HG03175 (cell line): ENCODE data around the gene ATG2B.

Experiments used
- ATAC-seq: cut with Tn5 transposase; IDR thresholded peaks from one replicate; pipeline ENCODE4 v1.9.1; 2021; ENCODE audit warnings: mild to moderate bottlenecking, moderate library complexity; ENCODE audit not compliant: unreplicated experiment

Gene ATG2B

DNA sequence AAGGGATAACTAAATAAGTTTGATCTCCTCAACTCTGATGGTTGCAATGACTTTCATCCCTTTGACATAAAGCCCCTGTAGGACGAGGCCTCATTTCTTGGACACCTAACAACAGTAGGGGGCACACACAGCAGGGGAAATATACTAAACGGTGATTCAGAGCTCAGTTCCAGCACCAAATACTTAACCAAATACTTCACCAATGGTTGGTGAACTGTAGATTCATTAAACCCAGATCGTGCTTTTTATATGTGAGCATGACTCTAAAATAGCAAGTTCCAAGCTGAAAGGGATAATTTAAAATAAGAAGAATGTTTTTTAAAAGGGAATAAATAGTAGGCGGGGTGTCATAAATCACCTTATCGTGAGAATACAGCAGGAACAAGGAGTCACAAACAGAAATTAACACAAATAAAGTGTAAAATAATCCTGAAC, 53.2 kb downstream of the ATG2B start:
- no peak for ATAC-seq

DNA sequence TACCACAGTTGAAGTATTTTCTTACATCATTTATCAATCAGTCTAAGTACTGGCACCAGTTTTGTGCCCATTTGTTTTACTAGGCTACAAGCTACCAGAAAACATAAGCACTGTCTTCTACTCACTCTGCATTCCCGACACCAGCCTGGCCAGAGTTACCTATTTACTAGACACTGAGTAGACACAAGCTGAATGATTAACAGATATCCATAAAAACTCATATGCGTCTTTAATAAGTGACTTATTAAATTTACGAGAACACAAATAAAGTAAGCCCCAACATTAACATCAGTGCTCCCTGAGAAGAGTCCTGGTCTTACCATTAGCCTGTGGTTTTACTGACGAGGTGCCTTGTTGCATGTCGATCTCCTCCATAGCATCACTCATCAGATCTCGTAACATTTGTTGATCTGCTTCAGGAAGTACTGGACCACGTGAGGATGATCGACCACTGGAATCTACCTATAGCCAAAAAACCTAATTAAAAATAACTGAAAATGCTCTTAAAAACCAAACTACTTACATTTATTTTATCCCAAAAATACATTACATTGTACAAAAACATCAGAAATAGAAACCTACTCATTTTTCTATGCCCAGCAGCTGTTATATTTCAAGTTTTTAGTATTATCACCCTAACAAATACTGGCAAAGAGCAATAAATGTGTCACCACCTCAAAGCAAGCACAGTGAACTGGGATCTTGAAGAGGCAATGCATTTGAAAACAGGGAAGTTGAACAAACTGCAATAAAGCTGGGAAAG, 53.8 kb downstream of the ATG2B start:
- no peak for ATAC-seq

DNA sequence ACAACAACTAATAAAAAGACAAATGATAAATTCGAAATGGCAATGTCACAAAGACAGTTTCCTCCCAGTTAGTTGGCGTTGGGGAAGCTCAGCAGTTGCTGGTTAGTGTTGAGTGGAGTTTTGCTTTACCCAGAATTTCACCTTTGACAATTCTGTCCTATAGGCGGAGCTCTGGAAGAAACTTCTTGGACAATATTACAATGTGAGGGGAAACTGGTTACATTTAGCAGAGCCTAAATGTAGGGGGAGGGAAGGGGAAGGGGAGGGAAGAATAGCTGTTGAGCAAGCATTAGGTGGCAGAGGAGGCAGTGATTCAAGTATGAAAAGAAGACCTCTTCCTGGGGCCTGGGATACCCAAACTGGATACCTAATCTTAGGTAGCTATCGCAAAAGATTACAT, 55.7 kb downstream of the ATG2B start:
- no peak for ATAC-seq

DNA sequence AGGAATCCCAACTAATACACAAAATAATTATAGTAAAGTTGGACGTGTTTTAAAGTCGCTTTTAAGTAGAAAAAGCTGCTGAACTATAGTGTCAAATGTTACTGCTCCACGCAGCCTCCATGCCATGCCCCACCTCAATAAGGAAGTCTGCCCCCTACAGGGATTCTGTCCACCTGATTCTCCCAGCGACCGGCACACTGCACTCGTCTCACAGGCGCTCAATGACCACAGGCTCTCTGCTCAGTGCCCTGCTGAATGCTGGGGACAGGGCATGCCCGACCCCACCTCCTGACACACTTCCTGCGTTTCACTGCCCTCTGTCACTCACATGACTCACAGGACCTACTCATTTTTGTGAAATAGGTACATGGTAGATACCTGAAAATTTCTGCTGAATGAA, 58.2 kb downstream of the ATG2B start:
- no peak for ATAC-seq

DNA sequence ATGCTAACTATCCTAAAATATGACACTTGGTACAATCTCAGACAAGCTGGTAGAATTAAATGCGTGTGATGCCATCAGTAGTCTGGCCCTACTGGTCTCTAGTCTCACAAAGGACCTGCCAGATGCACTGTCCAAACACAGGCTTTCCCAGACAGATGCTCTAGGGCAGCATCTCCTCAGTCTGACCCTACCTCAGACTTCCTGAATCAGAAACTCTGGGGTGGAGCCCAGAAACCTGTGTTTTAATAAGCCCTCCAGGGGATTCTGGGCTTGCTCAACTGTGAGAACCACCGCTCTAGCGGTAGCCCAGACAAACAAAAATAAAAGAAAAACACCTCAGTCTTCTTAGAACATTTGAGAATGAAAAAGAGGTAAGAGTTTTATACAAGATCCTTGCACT, 59.2 kb downstream of the ATG2B start:
- no peak for ATAC-seq

DNA sequence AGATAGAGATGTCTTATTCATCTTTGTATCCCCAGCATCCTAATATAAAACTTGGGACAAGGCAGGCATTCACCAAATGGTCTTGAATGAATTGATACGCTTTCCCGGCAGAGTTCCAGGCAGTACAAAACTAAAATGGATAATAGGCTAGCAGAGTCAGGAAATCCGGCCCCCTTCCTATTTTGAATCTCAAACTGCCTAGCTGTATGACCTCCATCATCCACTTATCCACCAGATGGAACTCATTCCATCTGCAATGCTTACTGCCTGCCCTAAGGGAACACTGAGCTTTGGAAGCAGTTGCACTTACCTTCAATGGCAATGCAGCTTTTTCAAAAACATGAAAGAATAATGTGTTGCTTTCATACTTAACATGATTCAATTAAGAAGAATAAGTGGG, 63.7 kb downstream of the ATG2B start:
- ATAC-seq, result no peak

DNA sequence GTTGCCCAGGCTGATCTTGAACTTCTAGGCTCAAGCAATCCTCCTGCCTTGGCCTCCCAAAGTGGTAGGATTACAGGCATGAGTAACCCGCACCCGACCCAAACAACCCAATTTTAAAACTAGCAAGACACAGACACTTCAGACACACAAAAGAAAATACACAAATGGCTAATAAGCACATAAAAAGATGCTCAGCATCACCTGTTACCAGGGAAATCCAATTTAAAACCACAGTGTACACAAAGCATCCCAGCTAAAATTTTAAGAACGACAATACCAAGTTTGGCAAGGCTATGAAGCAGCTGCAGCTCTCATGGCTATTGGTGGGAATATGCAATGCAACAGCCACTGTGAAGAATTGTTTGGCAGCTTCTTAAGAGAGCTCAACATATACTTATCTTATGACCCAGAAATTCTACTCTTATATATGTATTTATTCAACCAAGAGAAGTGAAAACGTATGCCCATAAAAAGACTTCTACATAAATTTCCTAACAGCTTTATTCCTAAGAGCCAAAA, 65.1 kb downstream of the ATG2B start:
- ATAC-seq, result no peak

DNA sequence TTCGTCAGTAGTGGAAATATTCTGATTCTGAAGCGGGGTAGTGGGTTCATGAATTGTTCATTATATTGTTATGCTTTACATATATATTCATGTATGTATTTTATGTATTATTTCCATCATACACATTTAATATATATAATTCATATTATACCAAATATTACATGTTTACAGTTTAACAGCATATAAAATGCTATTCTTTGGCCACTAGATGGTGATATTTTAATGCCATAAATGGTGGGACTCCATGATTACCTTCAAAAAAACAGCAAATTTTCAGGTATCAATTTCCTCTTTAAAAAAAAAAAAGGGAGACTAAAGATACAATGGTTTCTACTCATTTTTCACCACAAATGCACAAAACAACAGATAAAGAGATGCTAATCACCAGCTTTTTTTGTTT, 66.1 kb downstream of the ATG2B start:
- no peak for ATAC-seq

DNA sequence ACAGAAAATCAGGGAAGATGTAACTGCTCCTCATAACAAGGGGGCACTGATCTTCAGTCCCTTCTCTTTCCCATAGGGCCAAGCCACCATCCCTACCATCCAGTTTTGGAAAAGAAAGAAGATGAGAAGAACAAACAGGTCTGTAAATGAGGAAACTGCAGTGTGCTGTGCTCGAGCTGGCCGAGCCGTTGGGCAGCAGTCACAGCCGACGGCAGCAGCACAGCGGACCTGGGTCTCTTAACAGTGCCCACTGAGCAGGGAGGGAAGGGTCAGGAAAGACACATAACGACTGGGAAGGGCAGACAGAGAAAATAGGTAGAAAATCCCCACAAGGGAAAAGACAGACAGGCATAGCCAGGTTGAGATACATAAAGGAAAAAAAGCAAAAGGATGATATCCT, 68.9 kb downstream of the ATG2B start:
- ATAC-seq, result no peak

DNA sequence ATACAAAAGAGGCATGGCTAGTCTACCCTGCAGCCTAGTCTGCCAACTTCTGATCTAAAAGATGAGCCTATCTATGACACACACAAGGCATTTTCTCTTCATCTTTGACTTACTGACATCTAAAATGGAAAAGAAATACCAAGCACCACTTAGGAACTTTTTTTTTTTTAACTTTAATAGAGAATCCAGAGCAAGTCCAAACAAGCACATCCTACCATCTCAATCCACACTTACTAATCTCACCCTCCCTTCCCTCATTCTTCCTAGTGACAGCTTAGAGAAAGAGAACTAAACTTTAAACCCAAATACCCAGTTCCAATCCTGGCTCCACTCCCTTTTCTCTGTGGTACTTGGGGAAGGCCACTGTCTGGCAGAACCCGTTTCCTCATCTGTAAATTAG, 75.3 kb downstream of the ATG2B start:
- ATAC-seq, result no peak

DNA sequence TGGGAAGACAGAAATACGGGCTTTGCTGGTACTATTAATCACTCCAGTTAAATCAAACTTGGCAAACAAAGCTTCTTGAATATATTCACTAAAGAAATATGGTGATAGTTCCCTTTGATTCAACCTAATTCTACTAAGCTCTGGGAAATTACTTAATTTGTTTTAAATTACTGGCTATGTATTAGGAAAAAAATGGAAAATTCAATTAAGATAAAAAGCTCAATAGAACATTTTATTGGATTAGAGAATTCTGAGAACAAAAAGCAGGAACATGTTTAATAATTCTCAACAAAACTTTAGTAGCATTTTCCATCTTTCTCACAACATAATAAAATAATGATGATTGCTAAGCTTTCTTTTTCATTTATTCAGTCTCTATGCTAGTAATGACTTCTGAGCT, 76.9 kb downstream of the ATG2B start:
- ATAC-seq, result no peak

DNA sequence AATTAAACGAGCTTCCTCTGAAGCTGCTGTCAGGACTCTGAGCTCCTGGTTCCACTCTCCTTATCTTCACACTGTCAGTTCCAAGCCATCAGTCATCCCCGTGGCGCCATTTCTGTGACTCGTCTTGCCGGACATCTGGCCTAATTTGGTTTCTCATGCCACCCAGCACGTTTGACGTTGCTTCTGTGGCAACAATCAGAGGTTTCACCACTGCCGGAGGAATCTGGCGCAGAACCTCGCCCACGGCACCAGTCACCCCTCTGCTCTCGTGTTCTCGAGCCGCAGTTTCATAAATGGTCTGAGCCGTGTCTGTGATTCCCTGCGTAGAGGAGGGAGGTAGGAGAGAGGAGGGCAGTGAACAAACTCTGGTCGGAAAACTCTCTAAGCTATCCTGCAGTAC, 77.5 kb downstream of the ATG2B start:
- ATAC-seq, result no peak

DNA sequence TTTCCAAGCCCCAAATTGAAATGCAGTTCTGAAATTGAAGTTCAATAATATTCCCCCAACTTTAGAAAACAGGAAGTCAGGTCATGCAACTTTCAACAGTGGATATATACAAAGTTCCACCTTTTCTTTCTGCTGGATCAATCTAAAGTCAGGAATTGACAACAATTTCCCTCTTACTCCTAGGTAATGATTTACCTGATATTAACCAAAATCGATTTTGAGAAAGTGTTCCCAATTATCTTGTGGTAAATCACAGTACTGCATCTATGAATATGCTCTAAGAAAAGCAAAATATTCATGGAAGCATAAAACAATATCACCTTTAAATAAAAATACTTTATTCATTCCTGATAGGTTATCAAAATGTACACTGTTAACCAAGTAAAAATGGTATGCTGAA, 78.7 kb downstream of the ATG2B start:
- no peak for ATAC-seq

DNA sequence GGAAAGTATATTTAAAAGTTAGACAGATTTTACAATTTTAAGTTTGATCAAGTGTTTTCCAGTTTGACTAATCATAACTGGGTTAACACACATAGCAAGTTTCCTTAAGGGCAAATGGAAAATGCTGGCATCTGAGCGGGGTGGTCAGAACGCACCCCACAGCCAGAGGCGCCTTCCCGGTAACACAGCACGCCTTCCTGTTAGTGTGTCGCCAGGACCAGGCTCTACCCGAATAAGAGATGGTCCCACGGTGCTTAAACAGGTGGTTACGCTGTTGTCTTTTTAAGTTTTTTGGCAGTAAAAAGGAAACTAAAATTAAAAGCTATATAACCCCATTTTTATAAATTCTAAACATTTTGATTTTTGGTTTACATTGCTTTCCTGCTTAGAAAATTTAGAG, 79.1 kb downstream of the ATG2B start:
- ATAC-seq, result no peak

DNA sequence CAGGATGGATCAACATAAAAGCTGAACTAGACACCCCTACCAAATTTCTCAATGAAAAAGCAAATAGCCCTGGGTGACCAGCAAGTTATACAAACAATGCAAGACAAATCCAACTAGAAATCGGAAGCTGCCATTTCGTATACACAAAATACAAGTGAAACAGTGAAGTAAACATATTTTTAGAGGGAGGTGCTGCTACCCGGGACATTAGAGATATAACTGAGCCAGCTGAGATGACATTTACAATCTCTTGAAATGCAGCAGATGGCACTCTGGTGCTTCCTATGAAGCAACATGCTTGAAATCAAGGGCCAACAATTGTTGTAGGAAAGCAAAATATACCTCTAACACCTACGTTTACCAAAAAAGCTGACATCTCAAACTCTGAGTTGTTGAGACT, 81.7 kb downstream of the ATG2B start:
- no peak for ATAC-seq

DNA sequence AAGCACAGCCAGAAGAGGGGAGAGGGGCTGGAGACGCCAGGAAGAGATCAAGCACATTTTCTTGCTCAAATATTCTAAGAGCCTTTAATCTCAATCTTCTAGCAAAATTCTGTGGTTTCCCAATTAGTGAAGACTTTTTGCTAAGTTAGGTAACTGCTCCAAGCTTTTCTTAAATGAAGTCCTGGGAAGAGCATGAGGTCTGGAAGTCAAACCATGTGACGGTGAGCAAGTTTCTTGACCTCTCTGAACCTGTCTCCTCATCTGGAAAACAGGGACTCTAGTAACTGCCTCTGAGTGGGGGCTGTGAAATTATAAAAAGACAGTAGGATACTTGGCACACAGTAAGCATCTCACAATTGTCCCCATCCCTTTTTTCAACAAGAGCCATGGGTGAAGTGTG, 83.0 kb downstream of the ATG2B start:
- no peak for ATAC-seq

DNA sequence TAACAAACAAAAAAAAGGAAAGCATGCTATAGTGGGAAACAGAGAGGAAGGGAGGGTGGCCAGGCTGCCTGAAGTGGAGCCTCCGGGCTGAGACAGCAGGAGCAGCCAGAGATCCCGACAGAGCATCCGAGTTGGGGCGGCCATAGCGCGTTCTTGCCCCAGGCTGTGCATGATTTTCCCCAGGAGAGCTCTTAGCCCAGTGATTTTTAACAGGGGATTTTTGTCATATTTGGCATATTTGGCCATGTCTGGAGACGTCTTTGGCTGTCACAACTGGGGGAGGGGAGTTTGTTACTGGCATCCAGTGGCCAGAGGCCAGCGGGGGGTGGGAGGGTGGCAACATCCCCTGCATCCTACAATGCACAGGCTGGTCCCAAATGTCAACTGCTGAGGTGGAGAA, 83.6 kb downstream of the ATG2B start:
- ATAC-seq, result no peak

DNA sequence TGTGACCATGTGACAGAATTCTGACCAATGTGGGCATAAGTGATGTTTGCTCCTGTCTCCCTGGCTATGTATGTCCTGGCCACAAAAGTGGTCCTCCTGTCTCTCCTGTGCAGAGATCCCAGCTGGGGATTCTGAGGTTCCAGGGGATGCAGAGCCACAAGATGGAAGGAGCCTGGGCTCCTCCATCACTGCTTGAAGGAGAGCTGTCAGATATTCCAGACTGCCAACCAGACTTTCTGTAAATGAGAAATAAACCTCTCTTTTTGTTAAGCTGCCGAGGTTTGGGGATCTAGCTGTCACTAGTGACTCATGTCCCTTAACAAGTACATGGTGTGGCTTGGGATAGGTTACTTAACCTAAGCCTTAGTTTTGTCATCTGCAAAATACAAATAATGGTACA, 85.3 kb downstream of the ATG2B start:
- no peak for ATAC-seq

DNA sequence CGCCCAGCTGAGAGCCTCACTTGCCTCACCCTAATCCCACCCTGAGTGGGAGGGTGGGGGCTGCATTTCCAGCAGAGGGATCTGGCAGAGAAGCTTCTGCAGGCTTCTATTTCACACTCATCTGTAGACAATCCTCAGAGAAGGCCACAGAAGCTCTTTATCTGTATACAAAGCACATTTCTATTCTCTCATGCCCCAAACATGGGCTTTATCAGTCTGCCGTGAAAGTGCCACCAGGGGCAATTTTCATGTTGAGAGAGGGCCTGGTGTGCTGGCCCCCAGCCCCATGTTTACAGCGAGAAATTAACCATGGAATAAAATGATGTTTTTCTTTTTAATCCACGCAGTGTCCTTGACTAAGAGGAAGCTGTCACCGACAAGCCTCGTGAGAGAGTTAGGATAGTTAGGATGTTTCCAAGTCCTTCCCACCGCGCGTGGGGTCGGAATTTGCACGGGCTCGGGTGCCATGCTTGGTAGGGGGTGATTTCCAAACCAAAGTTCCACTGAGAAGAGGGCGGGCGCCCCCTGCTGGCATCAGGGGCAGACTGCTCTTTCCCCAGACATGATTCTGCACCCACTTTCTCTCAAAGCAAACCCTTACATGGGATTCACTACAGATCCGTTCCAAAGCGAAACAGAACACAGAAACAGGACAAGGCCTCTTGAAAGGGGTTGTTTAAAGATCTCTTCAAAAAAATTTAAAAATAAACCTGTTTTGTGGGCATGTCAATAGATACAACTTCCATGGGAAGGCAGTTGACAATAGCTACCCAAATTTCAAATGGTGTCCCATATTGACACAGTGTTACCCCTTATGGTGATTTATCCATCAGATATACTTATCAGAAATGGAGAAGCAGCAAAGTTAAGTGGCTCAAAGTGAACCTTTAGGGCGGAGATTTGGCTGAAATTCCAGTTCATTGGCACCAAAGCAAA, 87.7 kb downstream of the ATG2B start:
- ATAC-seq, result no peak

DNA sequence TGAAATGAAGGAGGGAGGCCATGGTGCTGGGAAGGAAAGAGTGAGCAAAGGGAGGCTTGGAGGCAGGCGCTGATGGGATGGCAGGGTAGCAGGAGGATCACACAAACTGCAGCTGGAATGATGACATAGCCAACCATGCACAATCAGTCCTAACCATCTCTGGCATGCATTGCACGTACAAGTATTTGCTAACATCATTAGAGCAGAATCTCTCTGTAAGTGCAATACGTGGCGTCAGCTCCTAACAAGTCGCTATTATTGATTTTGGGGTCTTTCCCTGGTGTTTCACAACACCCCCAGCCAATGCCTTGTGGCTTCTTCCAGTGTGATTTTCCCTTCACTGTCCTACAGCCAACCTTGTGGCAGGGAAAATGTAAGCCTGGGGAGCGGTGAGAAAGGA, 88.6 kb downstream of the ATG2B start:
- ATAC-seq, result no peak

DNA sequence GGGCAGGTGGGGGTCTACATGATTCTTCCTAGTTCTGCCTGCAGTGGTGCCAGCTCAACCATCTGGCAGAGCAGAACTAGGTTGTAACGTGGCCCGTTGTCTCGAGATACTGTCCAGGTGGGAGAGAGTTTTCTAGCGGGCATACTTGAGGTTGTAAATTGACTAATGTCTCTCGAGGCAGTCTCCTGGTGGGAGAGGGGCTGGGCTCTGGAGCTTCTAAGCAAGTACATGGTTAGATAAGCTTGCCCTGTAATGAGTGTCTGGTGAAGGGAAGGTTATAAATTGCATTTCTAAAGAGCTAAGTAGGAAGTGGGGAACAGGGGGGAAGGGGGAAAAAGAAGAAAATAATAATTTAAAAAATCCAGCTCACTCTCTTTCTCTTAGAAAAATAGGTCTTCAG, 89.0 kb downstream of the ATG2B start:
- ATAC-seq, result no peak

DNA sequence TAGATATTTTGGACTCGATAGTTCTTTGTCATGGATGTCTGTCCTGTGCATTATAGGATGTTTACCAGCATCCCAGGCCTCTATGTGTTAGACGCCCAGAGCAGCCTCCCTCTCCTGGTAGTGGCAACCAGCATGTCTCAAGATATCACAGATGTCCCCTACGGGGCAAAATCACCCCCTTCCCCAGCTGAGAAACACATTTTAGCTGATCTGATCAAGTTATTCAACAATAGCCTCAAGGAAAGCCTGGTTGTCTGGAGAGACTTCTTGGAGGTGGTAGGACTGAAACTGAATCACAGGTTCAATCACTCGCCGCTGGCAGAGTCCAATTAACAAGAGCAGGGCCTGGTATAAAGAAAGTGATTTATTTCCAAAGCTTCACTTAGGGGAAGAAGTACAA, 89.5 kb downstream of the ATG2B start:
- ATAC-seq, result no peak
